ENCODE results near the gene KRTAP3-3.

GRCh38 chr17:41020336-41020735 is 26.4 kb upstream of the KRTAP3-3 start:
- no peak for TF ChIP-seq CTCF (conservative IDR thresholded peaks at IDR 0.05; ENCODE audit: low read depth in 2 of 2)
- TF ChIP-seq REST (IDR thresholded peaks at IDR 0.05; ENCODE audit: unreplicated experiment) = no peak
- TF ChIP-seq EZH2 (IDR thresholded peaks at IDR 0.05; ENCODE audit: low read depth, unreplicated experiment) = no peak
- no peak for TF ChIP-seq JUNB (IDR thresholded peaks at IDR 0.05; ENCODE audit: unreplicated experiment)
- no peak for TF ChIP-seq POLR2AphosphoS5 (IDR thresholded peaks at IDR 0.05; ENCODE audit: low read depth)
- no peak for TF ChIP-seq ZNF114 (CRISPR knock-in tag; IDR thresholded peaks at IDR 0.05)
- no peak for TF ChIP-seq ETS1 (IDR thresholded peaks at IDR 0.05)
- no peak for TF ChIP-seq CREB1 (CRISPR knock-in tag; IDR thresholded peaks at IDR 0.05; ENCODE audit: low read depth)
- TF ChIP-seq EZH2phosphoT487 (IDR thresholded peaks at IDR 0.05; ENCODE audit: unreplicated experiment) = no peak
- TF ChIP-seq NANOG (IDR thresholded peaks at IDR 0.05; ENCODE audit: borderline replicate concordance) = no peak
